NOMO-1 (cell line): ENCODE results near the gene RASGRF2.
A peak's percentile ranks its signal among the peaks of the same experiment; 100 is the strongest.

Experiments used
- DNase-seq, 2 experiments: peaks; one replicate each; lab custom pipeline; 2025; ENCODE audit not compliant: unreplicated experiment in 2 of 2; lab: John Stamatoyannopoulos, UW

RASGRF2 gene

GRCh38 chr5:81132381-81132780, 172.2 kb downstream of the RASGRF2 start:
- DNase-seq, result no peak

GRCh38 chr5:81134066-81134465, 173.9 kb downstream of the RASGRF2 start:
- peak; percentile 15 to 43 for DNase-seq

- DNase-seq, result no peak
Measured at GRCh38 chr5:81134566-81134965, 174.4 kb downstream of the RASGRF2 start.

- no peak for DNase-seq
Measured at GRCh38 chr5:81136557-81136956, 176.4 kb downstream of the RASGRF2 start.

- no peak for DNase-seq
Measured at GRCh38 chr5:81137833-81138232, 177.7 kb downstream of the RASGRF2 start.

- DNase-seq, result no peak
Measured at GRCh38 chr5:81140441-81140840, 180.3 kb downstream of the RASGRF2 start.

GRCh38 chr5:81140943-81141342, 180.8 kb downstream of the RASGRF2 start:
- DNase-seq, result no peak

GRCh38 chr5:81142108-81142507, 181.9 kb downstream of the RASGRF2 start:
- DNase-seq, result no peak

GRCh38 chr5:81145329-81145935, 185.3 kb downstream of the RASGRF2 start:
- DNase-seq, result no peak

- DNase-seq, result no peak
Measured at GRCh38 chr5:81146031-81146430, 185.9 kb downstream of the RASGRF2 start.

GRCh38 chr5:81147011-81147885, 187.1 kb downstream of the RASGRF2 start:
- DNase-seq, result no peak

- DNase-seq, result peak in 1 of 2 experiments; percentile 53
Measured at GRCh38 chr5:81147886-81148571, 187.9 kb downstream of the RASGRF2 start.

GRCh38 chr5:81151546-81151945, 191.4 kb downstream of the RASGRF2 start:
- DNase-seq, result peak in 1 of 2 experiments; percentile 56

- DNase-seq, result no peak
Measured at GRCh38 chr5:81154725-81155124, 194.6 kb downstream of the RASGRF2 start.

GRCh38 chr5:81156732-81157131, 196.6 kb downstream of the RASGRF2 start:
- DNase-seq, result peak; percentile 17 to 60

- no peak for DNase-seq
Measured at GRCh38 chr5:81161012-81161601, 200.9 kb downstream of the RASGRF2 start.

GRCh38 chr5:81162501-81162900, 202.3 kb downstream of the RASGRF2 start:
- DNase-seq, result no peak

- DNase-seq, result no peak
Measured at GRCh38 chr5:81163651-81164050, 203.5 kb downstream of the RASGRF2 start.

- no peak for DNase-seq
Measured at GRCh38 chr5:81164476-81164875, 204.3 kb downstream of the RASGRF2 start.

GRCh38 chr5:81164936-81165335, 204.8 kb downstream of the RASGRF2 start:
- DNase-seq, result peak in 1 of 2 experiments; percentile 26

GRCh38 chr5:81165493-81166119, 205.4 kb downstream of the RASGRF2 start:
- DNase-seq, result peak; percentile 50 to 59
